A673 (cell line): Measurements from ENCODE around the gene LHFPL6. TPM values are rescaled to one million over a fixed set of nuclear protein-coding genes. Genes with fewer than 3 reads are reported as not detected.

Experiments used
- BruUV-seq: library from RNA; stranded (reverse); fragments of 400-500 nt; replicated peaks from 2 replicates; lab custom pipeline; 2021; lab: Mats Ljungman, UMichigan
- CTCF ChIA-PET: fragments of 300-600 bp; sonication (Branson Sonifier 250); formaldehyde crosslinking; loops from one replicate; lab custom pipeline; 2022; ENCODE audit warnings: antibody characterized with exemption; lab: Charles Lee
- POLR2A ChIA-PET: fragments of 300-600 bp; sonication (Branson Sonifier 250); formaldehyde crosslinking; loops from one replicate; lab custom pipeline; 2022; ENCODE audit warnings: antibody characterized with exemption; ENCODE audit not compliant: low non-redundant PET; lab: Charles Lee
- DNase-seq: peaks from one replicate; pipeline ENCODE4 v3.0.0-alpha.2; 2015; ENCODE audit warnings: low spot score
- H3K27ac ChIP-seq: fragments of 200-600 bp; sonication (generic); 2 replicates; pipeline ENCODE4 v1.5.1; 2016; ENCODE audit warnings: mixed run types, low read depth, mild to moderate bottlenecking, mixed read lengths, antibody characterized with exemption, low read length; ENCODE audit not compliant: poor library complexity, severe bottlenecking
- H3K27me3 ChIP-seq: fragments of 200-600 bp; sonication (generic); replicated peaks from 2 replicates; pipeline ENCODE4 v1.6.1; 2017; ENCODE audit warnings: mixed run types, low read depth, mild to moderate bottlenecking, mixed read lengths, antibody characterized with exemption, low read length; ENCODE audit not compliant: insufficient read depth, poor library complexity
- H3K36me3 ChIP-seq: fragments of 200-600 bp; sonication (generic); 2 replicates; pipeline ENCODE4 v1.6.1; 2016; ENCODE audit warnings: mixed run types, mild to moderate bottlenecking, mixed read lengths, antibody characterized with exemption, low read length; ENCODE audit not compliant: insufficient read depth, poor library complexity, severe bottlenecking
- H3K4me1 ChIP-seq: fragments of 200-600 bp; sonication (generic); 2 replicates; pipeline ENCODE4 v1.6.1; 2017; ENCODE audit warnings: mixed run types, mild to moderate bottlenecking, mixed read lengths, antibody characterized with exemption, low read length; ENCODE audit not compliant: insufficient read depth, poor library complexity, severe bottlenecking
- H3K4me3 ChIP-seq: fragments of 200-600 bp; sonication (generic); 2 replicates; pipeline ENCODE4 v1.5.1; 2016; ENCODE audit warnings: low read depth, mixed run types, mild to moderate bottlenecking, mixed read lengths, low read length; ENCODE audit not compliant: poor library complexity, severe bottlenecking
- H3K9me3 ChIP-seq: fragments of 200-600 bp; sonication (generic); 2 replicates; pipeline ENCODE4 v1.6.1; 2016; ENCODE audit warnings: mixed run types, low read depth, mild to moderate bottlenecking, mixed read lengths, antibody characterized with exemption, low read length; ENCODE audit not compliant: poor library complexity, severe bottlenecking
- CTCF ChIP-seq: fragments of 300-800, 200-600 bp; sonication (generic); conservative IDR thresholded peaks from 2 replicates; pipeline ENCODE4 v1.5.1; 2017; ENCODE audit warnings: low read depth, mild to moderate bottlenecking, antibody characterized with exemption, low read length, moderate library complexity, mixed read lengths
- EZH2 ChIP-seq: fragments of 200-600 bp; sonication (generic); IDR thresholded peaks from 2 replicates; pipeline ENCODE4 v1.6.1; 2017; ENCODE audit warnings: borderline replicate concordance, low read depth, mild to moderate bottlenecking, mixed read lengths, antibody characterized with exemption, low read length; ENCODE audit not compliant: poor library complexity, severe bottlenecking
- intact Hi-C: fragments of 100-400 bp; cut with micrococcal nuclease; formaldehyde crosslinking; loops from one replicate; pipeline ENCODE4 v1.10.0; 2022; ENCODE audit not compliant: unreplicated experiment
- total RNA-seq: library from RNA; stranded (reverse); gene quantifications from 2 replicates; pipeline ENCODE4 v1.2.3, GENCODE V29; 2021

Gene LHFPL6
- total RNA-seq, 1 experiment from 2014 or later = 63.9 TPM

GRCh38 chr13:39547108-39547507, 55.9 kb downstream of the LHFPL6 start:
- Histone ChIP-seq H3K9me3 (no peaks in the 10 kb centered on the region), H3K4me3 (no peak overlapping the region), H3K27me3 (no peaks in the 10 kb centered on the region), H3K36me3 (no peaks in the 10 kb centered on the region), H3K27ac (no peak overlapping the region), H3K4me1 (peaks cover 15% of the 10 kb centered on the region)
- ChIA-PET POLR2A (no interaction called here), CTCF (no interaction called here)
- DNase-seq = no peak
- no TSS peak for BruUV-seq
- intact Hi-C loops = no loop called here
- no peak for TF ChIP-seq CTCF
- TF ChIP-seq EZH2 = no peak

DNA sequence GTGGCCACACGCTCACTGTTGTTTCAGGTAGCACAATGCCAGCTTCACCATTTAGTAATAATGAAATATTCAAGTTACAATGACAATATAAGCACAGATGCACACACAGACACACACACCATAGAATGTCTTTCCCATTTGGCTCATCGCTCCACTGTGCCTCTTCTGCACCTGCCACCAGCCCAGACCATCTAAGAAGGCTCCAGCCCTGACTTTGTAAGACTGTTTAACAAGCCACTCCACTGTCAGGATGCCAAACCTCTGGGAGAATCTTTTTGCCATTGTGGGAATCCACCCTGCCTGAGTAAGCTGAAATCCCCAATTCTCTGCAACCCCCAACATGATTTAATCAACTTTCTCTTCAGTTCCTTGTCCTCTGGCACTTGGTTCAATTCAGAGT, 60.6 kb downstream of the LHFPL6 start:
- intact Hi-C loops = no loop called here
- no peak overlapping the region for H3K27ac ChIP-seq
- TF ChIP-seq EZH2 (no peak), CTCF (no peak)
- CTCF ChIA-PET = no interaction called here
- peaks cover 33% of the 10 kb centered on the region for H3K4me1 ChIP-seq
- POLR2A ChIA-PET = no interaction called here
- DNase-seq = no peak
- H3K36me3 ChIP-seq = no peaks in the 10 kb centered on the region
- no peak overlapping the region for H3K4me3 ChIP-seq
- H3K9me3 ChIP-seq = no peaks in the 10 kb centered on the region
- H3K27me3 ChIP-seq = no peaks in the 10 kb centered on the region
- no TSS peak for BruUV-seq

DNA sequence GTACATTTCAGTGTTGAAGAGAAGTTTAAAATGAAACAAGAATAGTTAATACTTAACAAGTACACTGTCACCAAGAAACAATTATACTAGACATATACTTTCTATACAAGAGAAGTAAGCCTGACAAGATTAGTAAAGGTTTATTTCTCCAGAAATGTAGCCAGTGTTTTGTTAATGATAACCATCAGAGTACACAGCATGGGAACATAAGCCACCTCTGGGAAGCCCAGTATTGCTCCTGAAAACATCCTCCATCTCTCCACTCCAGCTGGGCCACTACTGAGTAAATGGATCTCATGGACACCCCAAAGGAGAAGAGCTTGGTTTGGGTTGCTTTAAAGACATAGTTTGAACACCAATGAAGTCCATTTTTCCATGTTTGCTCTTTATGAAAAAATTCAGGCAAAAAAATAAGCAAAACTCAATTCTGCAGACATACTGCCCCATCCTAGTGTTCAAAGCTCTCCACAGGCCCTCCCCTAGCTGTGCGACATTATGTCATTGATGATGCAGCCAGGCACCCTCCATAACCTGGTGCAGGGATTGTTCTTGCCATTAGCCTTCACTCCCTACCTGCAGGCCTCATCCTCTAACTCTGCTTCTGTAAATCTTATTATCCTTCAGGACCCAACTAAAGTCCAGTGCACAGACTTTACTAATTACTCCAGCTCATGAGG, 61.9 kb downstream of the LHFPL6 start:
- no peaks in the 10 kb centered on the region for H3K36me3 ChIP-seq
- no peak overlapping the region for H3K27ac ChIP-seq
- no peak overlapping the region for H3K4me3 ChIP-seq
- no peaks in the 10 kb centered on the region for H3K27me3 ChIP-seq
- POLR2A ChIA-PET = no interaction called here
- intact Hi-C loops = no loop called here
- TF ChIP-seq EZH2 = no peak
- TF ChIP-seq CTCF = no peak
- DNase-seq = no peak
- no TSS peak for BruUV-seq
- CTCF ChIA-PET = no interaction called here
- H3K4me1 ChIP-seq = peaks cover 38% of the 10 kb centered on the region
- no peaks in the 10 kb centered on the region for H3K9me3 ChIP-seq
